Bronchial epithelial cell (primary cell): ENCODE measurements around the gene PPCDC. TPM values are rescaled to one million over a fixed set of nuclear protein-coding genes. Genes with fewer than 3 reads are reported as not detected.

Source experiments
- DNase-seq: peaks from one replicate; pipeline ENCODE4 v3.0.0-alpha.2; 2010; ENCODE audit warnings: low read depth
- FAIRE-seq: peaks from 2 replicates; lab custom pipeline; 2011; peaks lifted over from hg19 to GRCh38; lab: Jason Lieb, UNC
- H3K27me3 ChIP-seq: 2 replicates; pipeline ENCODE4 v1.5.1; 2011; ENCODE audit warnings: low read length; ENCODE audit not compliant: control insufficient read depth, insufficient read depth
- H3K36me3 ChIP-seq: 2 replicates; pipeline ENCODE4 v1.5.1; 2011; ENCODE audit warnings: low read length; ENCODE audit not compliant: control insufficient read depth, insufficient read depth
- H3K4me3 ChIP-seq: 2 replicates; pipeline ENCODE4 v1.5.1; 2011; ENCODE audit warnings: mild to moderate bottlenecking, low read depth, low read length, control low read depth
- total RNA-seq: library from RNA; depleted of rRNA; stranded (reverse); fragments of >200 nt; gene quantifications from 2 replicates; pipeline ENCODE4 v1.2.1, GENCODE V29; 2014
- TF ChIP-seq, protein P1 (sequence below): IDR thresholded peaks from 2 replicates; pipeline ENCODE4 v1.5.1; 2011; ENCODE audit warnings: mild to moderate bottlenecking, moderate library complexity, low read length, control low read depth, inconsistent platforms; ENCODE audit not compliant: insufficient read depth, severe bottlenecking

The PPCDC gene
- total RNA-seq, 1 donor from 2014 or later: 13.2 TPM

DNA sequence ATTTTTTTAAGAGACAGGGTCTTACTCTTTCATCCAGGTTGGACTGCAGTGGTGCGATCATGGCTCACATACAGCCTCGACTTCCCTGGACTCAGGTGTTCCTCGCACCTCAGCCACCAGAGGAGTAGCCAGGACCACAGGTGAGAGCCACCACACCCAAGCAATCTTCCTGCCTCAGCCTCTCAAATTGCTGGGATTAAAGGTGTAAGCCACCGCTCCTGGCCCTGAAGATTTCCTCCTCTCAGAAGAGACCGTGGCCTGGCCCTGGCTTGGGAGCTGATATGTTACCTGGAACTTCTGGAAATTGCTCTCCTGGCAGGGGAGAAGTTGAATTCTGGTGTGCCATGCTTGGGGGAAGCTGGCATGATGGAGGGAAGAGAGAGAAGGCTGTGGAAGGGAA is 36.2 kb downstream of the PPCDC start:
- TF ChIP-seq, protein P1, sequence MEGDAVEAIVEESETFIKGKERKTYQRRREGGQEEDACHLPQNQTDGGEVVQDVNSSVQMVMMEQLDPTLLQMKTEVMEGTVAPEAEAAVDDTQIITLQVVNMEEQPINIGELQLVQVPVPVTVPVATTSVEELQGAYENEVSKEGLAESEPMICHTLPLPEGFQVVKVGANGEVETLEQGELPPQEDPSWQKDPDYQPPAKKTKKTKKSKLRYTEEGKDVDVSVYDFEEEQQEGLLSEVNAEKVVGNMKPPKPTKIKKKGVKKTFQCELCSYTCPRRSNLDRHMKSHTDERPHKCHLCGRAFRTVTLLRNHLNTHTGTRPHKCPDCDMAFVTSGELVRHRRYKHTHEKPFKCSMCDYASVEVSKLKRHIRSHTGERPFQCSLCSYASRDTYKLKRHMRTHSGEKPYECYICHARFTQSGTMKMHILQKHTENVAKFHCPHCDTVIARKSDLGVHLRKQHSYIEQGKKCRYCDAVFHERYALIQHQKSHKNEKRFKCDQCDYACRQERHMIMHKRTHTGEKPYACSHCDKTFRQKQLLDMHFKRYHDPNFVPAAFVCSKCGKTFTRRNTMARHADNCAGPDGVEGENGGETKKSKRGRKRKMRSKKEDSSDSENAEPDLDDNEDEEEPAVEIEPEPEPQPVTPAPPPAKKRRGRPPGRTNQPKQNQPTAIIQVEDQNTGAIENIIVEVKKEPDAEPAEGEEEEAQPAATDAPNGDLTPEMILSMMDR: no peak
- DNase-seq (no peak), FAIRE-seq (no peak)
- Histone ChIP-seq H3K36me3 (no peaks in the 10 kb centered on the region), H3K27me3 (no peaks in the 10 kb centered on the region), H3K4me3 (no peak overlapping the region)

DNA sequence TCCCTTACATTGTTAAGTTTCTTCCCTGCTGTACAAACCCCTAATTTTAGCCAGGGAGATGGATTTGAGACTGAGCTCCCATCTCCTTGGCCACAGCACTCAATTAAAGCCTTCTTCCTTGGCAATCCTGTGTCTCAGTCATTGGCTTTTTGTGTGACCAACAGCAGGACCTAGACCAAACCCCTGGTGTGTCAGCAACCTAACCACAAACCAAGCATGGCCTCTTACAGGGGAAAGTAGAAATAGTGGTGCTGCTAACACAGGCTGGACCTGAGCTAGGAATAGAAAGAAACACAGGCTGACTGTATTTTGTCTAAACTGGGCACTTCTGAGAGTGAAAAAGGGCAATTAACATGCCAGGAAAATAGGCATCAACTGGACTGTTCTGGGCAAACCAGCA is 37.9 kb downstream of the PPCDC start:
- H3K4me3 ChIP-seq: no peak overlapping the region
- H3K27me3 ChIP-seq: no peaks in the 10 kb centered on the region
- TF ChIP-seq, protein P1: no peak
- no peak for DNase-seq
- no peaks in the 10 kb centered on the region for H3K36me3 ChIP-seq
- no peak for FAIRE-seq

DNA sequence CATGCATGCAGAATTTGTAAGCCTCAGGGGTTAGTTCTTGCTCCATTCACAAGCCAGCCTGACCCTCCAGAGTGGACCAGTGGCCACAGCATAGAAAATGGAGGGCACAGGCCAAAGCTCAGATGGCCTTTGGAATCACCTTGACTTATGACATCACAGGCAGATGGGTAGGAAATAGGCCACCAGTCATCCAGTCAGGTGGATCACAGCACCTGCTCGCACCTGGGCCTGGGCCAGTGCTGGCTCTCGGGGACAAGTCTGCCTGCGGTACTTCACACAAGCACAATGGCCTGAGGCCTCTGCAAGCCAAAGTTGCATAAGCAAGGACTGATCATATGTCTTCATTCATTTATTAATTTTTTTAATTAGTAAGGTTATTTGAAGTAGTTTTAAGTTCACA is 39.3 kb downstream of the PPCDC start:
- no peak for FAIRE-seq
- no peaks in the 10 kb centered on the region for H3K27me3 ChIP-seq
- TF ChIP-seq, protein P1: no peak
- no peaks in the 10 kb centered on the region for H3K36me3 ChIP-seq
- DNase-seq: no peak
- no peak overlapping the region for H3K4me3 ChIP-seq

DNA sequence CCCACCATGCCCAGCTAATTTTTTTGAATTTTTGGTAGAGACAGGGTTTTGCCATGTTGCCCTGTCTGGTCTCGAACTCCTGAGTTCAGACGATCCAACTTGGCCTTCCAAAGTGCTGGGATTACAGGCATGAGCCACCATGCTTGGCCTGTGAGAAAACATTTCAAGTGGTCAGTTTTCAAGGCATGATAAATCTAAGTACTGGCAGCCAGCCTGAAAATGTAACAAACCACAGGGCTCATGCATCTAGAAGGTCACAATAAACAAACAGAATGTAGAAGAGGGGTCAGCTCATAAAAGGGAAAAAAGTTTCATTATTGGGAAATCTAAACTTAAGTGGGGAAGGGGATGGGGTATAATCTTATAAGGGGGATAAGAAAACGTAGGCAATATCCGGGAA is 39.9 kb downstream of the PPCDC start:
- no peak for FAIRE-seq
- Histone ChIP-seq H3K36me3 (no peaks in the 10 kb centered on the region), H3K4me3 (no peak overlapping the region), H3K27me3 (no peaks in the 10 kb centered on the region)
- DNase-seq: no peak
- TF ChIP-seq, protein P1: no peak

GRCh38 chr15:75063889-75064288 is 40.5 kb downstream of the PPCDC start:
- Histone ChIP-seq H3K4me3 (no peak overlapping the region), H3K36me3 (no peaks in the 10 kb centered on the region), H3K27me3 (no peaks in the 10 kb centered on the region)
- FAIRE-seq (no peak), DNase-seq (no peak)
- TF ChIP-seq, protein P1: no peak

GRCh38 chr15:75064846-75065245 is 41.5 kb downstream of the PPCDC start:
- Histone ChIP-seq H3K4me3 (no peak overlapping the region), H3K36me3 (no peaks in the 10 kb centered on the region), H3K27me3 (no peaks in the 10 kb centered on the region)
- TF ChIP-seq, protein P1: no peak
- DNase-seq (no peak), FAIRE-seq (no peak)
